ENCODE data around the gene GJD4. TPM values are rescaled to one million over a fixed set of nuclear protein-coding genes. Genes with fewer than 3 reads are reported as not detected.

Gene GJD4
- total RNA-seq, 1 donor from 2014 or later: not detected

DNA sequence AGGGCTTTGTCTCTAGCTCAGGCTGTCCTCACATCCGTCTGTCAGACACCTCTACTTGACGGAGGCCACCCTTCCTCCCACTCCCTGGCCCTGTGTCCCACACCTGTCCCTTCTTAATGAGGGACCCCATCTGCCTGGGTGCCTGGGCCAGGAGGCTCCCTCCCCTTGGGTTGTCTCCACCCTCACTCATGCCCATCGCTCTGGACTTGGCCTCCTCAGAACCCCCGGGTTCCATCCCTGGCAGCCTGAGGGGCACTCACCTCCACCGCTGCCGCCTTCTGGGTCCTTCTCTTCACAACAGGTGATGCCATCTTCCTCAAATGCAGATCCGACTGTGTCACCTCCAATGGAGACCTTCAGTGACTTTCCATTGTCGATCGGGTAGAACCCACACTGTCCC, 20.2 kb upstream of the GJD4 start:
- intact Hi-C loops (cut with micrococcal nuclease): no loop called here
- POLR2A ChIA-PET: no interaction called here
- peaks cover 10% of the 10 kb centered on the region for H3K27me3 Mint-ChIP-seq
- no peak overlapping the region for H3K27ac Mint-ChIP-seq
- H3K4me1 Mint-ChIP-seq: no peaks in the 10 kb centered on the region
- no peaks in the 10 kb centered on the region for H3K36me3 Mint-ChIP-seq (ENCODE audit: low read depth)
- TF ChIP-seq, protein P1, sequence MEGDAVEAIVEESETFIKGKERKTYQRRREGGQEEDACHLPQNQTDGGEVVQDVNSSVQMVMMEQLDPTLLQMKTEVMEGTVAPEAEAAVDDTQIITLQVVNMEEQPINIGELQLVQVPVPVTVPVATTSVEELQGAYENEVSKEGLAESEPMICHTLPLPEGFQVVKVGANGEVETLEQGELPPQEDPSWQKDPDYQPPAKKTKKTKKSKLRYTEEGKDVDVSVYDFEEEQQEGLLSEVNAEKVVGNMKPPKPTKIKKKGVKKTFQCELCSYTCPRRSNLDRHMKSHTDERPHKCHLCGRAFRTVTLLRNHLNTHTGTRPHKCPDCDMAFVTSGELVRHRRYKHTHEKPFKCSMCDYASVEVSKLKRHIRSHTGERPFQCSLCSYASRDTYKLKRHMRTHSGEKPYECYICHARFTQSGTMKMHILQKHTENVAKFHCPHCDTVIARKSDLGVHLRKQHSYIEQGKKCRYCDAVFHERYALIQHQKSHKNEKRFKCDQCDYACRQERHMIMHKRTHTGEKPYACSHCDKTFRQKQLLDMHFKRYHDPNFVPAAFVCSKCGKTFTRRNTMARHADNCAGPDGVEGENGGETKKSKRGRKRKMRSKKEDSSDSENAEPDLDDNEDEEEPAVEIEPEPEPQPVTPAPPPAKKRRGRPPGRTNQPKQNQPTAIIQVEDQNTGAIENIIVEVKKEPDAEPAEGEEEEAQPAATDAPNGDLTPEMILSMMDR (IDR thresholded peaks at IDR 0.05): no peak
- no peak overlapping the region for H3K4me3 Mint-ChIP-seq
- DNase-seq (no peak), ATAC-seq (ENCODE audit: low read depth) (no peak)
- CTCF ChIA-PET: no interaction called here
- no peaks in the 10 kb centered on the region for H3K9me3 Mint-ChIP-seq

DNA sequence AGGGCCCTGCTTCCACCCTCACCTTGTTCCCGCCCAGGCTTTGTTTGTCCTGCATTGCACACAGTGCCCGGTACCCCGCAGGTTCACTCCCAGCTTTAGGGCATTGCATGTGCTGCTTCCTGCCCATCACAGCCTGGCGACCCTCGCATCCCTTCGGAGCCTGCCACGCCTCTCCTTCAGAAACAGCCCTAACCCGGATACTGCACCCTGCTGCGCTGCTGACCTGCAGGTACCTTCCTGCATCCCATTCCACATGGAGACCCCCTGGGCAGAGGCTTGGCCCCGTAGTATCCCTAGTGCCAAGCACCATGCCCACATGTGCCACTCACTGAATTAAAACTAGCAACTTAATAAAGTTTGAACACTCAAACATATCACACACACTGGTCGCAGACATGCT, 19.8 kb upstream of the GJD4 start:
- no peaks in the 10 kb centered on the region for H3K36me3 Mint-ChIP-seq (ENCODE audit: low read depth)
- ATAC-seq (ENCODE audit: low read depth): no peak
- no peak overlapping the region for H3K4me3 Mint-ChIP-seq
- TF ChIP-seq, protein P1 (IDR thresholded peaks at IDR 0.05): no peak
- H3K4me1 Mint-ChIP-seq: no peaks in the 10 kb centered on the region
- CTCF ChIA-PET: no interaction called here
- POLR2A ChIA-PET: no interaction called here
- no peak overlapping the region for H3K27ac Mint-ChIP-seq
- H3K27me3 Mint-ChIP-seq: peaks cover 10% of the 10 kb centered on the region
- H3K9me3 Mint-ChIP-seq: no peaks in the 10 kb centered on the region
- DNase-seq: no peak
- intact Hi-C loops (cut with micrococcal nuclease): no loop called here

DNA sequence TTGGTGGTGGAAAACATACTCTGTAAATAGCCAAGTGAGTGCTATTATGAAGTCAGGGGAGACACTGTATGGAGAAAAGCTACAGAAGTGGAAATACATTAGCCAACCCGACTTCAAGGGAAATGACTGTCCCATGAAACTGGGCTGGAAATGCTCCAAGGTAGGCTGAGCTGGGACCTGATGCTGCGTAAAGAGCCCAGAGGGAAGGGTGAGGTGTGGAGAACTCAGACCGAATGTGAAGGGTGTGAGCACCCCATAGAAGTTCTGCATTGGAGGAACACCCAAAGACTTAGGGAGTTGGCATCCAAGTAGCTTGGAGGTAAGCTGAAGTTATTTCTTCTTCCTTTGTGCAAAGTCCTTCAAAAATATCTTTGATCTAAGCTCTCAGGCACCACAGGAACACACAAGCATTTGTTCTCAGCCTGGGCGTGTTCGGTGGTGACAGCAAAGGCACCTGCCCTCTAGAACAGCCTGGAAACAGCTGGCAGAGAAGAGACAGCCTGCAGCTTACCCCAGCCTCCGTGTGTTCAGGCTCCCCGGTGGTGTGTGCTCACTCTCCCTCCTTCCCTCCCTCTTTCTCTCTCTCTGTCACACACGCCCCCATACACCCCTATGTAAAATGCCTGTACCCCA, 19.1 kb upstream of the GJD4 start:
- Mint-ChIP-seq H3K9me3 (peaks cover 4% of the 10 kb centered on the region), H3K27me3 (peaks cover 15% of the 10 kb centered on the region), H3K36me3 (ENCODE audit: low read depth) (peaks cover 2% of the 10 kb centered on the region), H3K4me1 (no peaks in the 10 kb centered on the region), H3K27ac (no peak overlapping the region), H3K4me3 (no peak overlapping the region)
- TF ChIP-seq, protein P1 (IDR thresholded peaks at IDR 0.05): no peak
- DNase-seq (no peak), ATAC-seq (ENCODE audit: low read depth) (no peak)
- ChIA-PET CTCF (no interaction called here), POLR2A (no interaction called here)
- intact Hi-C loops (cut with micrococcal nuclease): no loop called here

DNA sequence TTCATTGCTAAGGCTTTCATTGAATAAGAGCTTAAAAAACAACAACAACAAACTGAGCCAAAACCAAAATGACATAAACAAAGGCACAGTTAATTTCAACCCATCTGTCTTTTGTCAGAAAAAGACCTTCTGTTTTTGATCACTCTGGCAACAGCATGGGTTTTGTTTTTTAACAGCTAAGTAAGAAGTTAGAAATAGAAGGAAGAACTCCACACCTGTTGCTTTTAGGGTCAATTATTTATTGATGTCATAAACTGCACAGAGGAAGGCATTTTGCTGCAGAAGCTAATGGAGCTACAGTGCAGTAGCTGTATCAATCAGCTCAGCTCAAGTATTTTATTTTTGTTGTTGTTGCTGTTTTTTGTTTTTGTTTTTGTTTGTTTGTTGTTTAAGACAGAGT, 16.3 kb upstream of the GJD4 start:
- Mint-ChIP-seq H3K9me3 (peaks cover 16% of the 10 kb centered on the region), H3K27ac (no peak overlapping the region), H3K4me1 (no peaks in the 10 kb centered on the region), H3K27me3 (peaks cover 15% of the 10 kb centered on the region), H3K36me3 (ENCODE audit: low read depth) (peaks cover 2% of the 10 kb centered on the region), H3K4me3 (no peak overlapping the region)
- intact Hi-C loops (cut with micrococcal nuclease): no loop called here
- TF ChIP-seq, protein P1 (IDR thresholded peaks at IDR 0.05): no peak
- no peak for DNase-seq
- POLR2A ChIA-PET: no interaction called here
- ATAC-seq (ENCODE audit: low read depth): no peak
- CTCF ChIA-PET: no interaction called here

DNA sequence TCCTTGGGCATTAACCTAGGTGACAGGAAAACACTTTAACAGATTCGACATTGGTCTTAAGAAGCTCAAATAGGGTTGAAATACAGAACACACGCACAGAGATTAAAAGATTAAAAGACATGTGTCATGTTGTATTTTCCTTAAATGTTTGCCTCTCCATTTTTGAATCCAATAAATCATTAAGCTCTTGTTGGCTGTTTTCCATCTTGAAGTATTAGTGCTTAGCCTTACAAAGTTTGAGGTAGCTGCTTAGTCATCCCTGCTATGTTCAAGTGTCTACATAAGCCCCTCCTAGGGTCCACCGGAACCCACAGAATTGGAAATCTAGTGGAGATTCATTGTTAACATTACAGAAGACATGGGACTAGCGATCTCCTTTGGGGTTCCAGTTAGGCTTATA, 12.7 kb upstream of the GJD4 start:
- ATAC-seq (ENCODE audit: low read depth) (no peak), DNase-seq (no peak)
- Mint-ChIP-seq H3K9me3 (peaks cover 16% of the 10 kb centered on the region), H3K4me3 (no peak overlapping the region), H3K27ac (no peak overlapping the region), H3K4me1 (no peaks in the 10 kb centered on the region), H3K27me3 (peaks cover 4% of the 10 kb centered on the region), H3K36me3 (ENCODE audit: low read depth) (peaks cover 2% of the 10 kb centered on the region)
- intact Hi-C loops (cut with micrococcal nuclease): no loop called here
- TF ChIP-seq, protein P1 (IDR thresholded peaks at IDR 0.05): no peak
- ChIA-PET CTCF (no interaction called here), POLR2A (no interaction called here)

All from activated B cell treated with CpG ODN at 0.5 μM for 24 hours (primary cell).